IPS DF 4.7 (cell line): ENCODE data around the gene PARD3B.
A peak's percentile ranks its signal among the peaks of the same experiment; 100 is the strongest.

Source experiments
- DNase-seq: peaks from one replicate; pipeline ENCODE4 v3.0.0-alpha.2; 2013; ENCODE audit warnings: low spot score; ENCODE audit errors: extremely low read depth

PARD3B gene

DNA sequence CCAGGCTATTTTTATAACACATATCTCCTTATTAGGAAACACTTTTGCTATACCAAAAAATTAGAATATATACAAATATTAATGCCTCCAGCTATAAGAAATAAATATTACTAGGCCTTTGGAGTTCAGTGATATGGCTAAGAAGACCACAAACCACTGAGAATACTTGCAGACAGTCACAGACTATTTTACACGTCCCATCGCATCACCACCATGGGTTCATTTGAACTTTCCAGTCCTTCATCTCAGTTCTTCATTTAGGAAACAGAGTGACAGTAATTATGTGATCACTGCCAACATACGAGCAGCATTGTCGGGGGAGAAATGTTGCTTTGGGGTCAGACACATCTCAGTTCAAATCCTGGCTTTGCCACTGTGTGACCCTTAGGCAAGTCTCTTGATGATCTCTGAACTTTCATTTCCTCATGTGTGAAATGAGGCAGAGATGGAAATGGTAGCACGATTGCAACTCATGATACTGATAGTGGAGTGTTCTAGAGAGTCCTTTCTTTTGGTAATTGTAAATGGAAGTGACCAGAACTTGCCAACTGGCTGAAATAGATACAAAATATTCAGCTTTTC lies 998.1 kb downstream of the PARD3B start:
- no peak for DNase-seq

DNA sequence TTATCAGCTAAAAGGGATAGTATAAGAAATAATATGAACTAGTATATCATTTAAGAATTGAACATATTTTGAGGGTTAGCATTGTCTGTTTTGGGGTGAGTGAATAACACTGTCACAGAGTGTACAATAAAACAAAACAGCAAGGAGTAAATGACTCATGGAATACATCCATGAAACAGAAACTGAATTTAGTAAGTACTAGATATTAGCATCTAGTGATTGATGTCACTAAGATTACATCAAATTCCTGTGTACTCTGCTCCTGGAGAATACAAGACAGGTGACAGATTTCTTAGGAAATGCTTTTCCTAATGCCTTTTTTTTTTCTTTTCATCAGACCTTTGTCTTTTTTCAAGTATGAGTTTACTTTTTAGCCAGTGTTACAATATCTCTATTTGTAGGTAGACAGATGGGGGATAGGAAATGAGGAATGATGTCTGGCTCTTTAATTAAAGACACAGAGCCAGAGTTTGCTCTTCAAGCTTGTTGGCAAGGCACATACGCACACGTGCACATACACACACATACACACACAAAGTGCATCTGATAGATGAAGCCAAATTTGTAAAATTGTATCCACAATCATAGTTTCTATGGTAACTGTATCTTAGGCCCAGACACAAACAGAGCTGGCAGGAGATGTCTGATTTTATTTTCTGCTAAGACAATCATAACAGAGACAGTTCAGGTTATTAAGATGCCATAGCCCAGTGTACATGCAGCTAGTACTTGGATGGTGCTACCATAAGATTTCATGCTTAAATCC lies 998.8 kb downstream of the PARD3B start:
- DNase-seq: no peak

DNA sequence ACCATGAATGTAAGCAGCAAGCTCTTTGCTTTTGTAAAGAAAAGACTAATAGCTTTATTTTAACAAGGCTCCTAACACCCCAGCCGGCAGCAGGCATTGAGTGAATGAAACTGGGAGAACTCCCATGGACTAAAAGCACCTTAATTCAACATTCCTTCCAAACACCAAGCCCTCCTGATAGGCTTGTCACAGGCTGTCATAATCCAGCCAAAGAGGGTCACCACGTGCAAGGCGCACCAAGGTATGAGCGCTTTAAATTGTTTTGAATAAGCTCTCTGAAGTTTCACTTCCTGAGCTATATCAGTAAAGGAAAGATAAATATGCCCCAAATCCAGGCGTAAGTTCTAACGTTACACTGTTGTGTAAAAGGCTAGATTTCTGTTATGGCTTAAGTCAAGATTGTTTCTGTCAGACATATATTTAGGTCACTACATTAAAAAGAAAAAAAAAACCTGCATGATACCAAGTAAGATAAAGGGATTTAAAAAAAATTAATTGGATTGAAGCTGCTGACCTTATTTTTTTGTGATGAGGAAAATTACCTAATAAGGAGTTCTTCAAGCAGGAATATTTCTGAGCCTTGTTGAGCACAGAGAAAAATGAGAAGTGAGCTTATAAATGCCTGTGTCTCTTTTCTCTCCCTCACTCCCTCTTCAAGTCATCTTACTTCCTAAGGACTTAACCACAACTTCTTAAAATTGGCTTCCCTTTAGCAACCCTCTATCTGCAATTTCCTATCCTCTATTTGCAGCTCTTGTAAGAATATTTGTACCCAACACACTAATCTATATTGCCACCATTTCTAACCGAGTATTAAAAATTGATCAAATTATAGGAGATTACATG lies 1000.9 kb downstream of the PARD3B start:
- DNase-seq: no peak

DNA sequence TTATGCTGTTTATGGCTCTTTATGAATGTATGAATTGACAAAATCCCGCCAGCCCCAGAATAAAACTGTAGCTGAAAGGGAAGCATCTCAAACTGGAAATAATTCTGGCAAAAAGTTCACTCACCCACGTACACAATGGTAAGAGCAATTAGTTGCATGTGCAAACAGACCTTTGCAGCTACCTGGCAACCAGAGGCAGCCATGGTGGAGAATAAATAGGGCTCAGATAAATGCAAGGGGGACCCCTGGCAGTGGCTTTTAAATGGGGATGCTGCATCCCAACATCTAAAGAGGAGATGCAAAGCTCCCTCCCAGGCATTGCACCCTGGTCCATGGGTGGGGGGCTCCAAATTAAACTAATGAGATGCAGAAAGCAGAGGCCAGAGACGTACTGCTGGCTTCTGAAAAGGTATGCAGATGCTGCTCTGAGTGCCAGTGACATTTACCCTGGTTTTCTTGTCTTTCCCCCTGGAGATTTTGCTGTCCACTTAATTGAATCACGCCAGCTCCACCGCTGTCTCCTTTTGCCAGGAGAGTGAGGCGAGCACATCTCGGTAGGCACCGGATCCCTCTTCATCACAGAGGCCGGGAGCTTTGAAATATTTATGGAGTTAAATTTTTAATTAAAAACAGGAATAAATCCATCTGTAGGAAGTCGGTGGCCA lies 1010.4 kb downstream of the PARD3B start:
- no peak for DNase-seq

DNA sequence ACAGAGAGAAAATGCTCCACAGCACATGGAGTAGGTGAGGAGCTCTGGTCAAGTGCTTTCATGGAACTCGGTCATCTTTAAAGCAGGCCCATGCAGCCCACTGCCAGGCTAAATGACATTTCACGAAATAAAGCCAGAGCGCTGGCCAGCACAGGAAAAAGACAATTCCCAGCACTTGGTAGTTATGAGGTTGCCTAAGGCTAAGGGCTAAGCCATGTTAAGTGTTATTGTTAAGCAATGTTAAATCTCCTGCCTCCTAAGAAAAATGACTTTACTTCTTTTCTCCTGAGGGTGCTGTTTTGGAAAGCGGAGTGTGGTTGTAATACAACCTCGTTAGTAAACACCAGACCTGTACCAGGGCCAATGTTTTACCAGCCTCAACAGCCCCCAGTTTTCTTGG lies 1011.1 kb downstream of the PARD3B start:
- DNase-seq: no peak

DNA sequence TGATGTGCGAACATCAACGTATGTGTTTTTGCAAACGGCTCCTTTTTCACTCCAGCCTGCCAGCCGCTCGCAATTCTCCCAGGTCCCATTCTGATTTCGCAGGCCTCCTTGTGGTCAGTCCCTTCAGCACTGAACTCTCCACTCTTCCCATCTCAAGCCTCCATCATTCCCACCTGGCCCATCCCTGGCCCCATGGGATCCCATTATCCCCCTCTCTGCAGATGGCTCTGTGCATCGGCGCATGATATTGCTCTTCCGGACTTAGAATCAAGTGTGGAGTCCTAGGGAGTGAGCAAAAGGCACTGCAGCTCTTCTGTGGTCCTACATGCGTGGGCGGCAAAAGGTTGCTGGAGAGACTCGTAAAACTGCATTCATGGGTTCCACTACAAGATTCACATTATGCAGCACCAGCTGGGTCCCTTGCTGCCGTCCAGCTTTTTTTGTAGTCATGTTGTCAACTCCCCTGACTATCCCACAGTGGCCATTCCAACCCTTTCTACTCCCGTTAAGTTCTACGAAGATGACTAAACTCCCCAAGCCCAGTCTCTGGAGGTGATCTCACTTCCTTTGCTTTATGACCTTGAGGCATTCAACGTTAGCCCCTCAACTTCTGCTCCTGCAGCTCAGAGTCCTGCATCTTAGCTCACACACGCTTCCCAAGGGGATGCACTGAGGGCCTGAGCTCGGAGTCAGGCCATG lies 1011.7 kb downstream of the PARD3B start:
- DNase-seq: no peak

DNA sequence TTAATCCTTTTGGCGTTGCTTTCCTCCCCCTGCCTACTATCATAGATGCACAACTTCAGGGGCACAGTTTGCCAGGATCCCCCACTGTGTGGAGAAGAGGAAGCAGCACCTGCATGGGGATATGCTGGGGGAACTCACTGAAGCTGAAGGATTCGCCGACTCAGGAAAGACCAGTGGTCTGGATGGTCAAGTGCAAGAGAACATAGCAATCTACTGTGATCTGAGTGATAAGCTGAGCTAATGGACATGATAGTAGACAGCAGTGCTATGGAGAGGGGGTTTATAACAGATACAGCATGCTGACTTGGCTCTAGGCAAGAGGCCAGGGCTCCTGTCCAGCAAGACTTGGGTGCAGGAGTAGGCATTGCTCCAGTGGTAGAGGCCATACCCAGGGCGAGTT lies 1012.6 kb downstream of the PARD3B start:
- no peak for DNase-seq

DNA sequence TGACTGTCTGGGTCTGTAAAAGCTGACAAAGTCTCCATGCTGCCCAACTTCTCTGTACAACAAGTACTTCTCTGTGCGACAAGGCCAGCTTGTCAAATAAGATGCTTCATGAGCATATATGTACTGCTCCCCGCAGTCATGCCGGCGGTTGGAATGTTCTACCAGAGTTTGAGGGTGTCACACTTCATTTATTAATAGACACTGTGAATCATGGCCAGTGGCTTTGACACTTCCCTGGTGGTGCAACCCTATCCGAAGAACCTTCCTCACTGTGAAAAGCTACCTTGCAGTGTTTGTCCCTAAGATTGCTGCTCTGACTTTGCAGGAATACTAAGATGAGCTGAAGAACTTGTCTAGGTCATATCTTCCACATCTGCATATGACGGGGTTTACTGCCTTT lies 1016.2 kb downstream of the PARD3B start:
- DNase-seq: no peak

DNA sequence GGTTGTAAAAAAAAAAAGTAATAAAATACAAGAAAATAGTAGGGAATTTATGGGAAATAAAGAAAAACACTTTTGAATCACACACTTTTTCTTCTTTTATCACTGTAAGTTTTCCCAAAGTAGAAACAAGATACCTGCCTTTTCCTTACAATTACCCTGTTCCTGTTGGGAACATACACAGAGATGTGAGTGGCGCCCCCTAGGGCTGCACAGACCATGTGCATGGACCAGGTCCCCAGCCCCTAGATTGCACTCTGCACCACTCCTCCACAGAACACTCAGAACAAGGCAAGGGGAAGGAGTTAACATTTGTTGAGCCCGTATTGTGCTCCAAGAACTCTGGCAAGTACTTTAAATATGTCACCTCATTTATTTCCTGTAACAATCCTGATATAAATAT lies 1018.4 kb downstream of the PARD3B start:
- peak; percentile 28 for DNase-seq

DNA sequence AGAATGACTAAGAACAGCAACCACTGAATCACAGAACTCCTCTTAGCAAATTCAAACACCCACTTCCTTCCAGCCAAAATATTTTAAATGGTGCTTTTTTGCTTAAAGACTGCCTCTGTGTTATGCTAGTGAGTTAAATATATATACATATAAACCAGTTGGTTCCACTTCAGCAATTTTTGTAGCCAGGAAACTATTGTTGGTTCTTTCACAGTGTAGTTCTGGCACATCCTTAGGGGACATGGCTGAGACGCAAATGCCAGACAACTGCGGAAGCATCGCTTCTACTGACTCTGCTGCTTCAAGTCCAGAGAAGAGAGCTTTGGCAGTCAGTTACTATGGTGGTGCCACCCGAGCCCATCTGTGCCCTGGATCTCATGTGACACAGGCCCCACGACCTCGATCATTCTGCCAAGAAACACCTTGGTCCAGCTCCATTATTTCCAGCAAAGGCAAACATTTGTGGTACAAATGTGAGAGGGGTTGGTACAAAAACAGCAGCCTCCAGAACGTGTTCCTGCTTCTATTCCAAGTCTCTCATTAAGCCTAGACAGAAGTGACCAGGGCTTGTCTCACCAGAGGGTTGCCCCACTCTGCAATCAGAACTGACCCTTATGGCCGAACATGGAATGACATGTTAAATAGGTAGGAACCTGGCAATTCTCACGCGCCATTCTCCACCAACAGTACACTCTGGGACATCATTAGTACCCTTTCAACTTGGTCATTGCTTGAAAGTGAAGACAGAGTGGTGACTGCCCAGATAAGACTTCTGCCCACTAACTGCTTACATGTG lies 1019.3 kb downstream of the PARD3B start:
- no peak for DNase-seq

DNA sequence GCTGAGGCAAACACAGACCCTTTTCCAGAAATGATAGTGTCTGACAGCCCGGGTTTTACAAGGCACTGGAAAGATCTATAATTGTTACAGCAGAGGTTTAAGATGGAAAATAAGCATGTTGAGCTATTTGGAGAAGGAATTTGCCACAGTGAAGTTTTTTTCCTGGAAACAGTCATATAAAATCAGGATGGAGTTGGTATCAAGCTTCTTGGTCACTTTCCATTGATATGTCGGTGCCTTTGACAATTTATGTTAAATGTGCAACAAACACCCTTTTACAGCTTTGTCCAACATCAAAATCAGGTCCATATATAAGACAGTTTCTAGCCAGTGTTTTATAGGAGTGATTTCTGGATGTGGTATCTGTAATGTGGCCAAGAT lies 1019.9 kb downstream of the PARD3B start:
- DNase-seq: no peak

DNA sequence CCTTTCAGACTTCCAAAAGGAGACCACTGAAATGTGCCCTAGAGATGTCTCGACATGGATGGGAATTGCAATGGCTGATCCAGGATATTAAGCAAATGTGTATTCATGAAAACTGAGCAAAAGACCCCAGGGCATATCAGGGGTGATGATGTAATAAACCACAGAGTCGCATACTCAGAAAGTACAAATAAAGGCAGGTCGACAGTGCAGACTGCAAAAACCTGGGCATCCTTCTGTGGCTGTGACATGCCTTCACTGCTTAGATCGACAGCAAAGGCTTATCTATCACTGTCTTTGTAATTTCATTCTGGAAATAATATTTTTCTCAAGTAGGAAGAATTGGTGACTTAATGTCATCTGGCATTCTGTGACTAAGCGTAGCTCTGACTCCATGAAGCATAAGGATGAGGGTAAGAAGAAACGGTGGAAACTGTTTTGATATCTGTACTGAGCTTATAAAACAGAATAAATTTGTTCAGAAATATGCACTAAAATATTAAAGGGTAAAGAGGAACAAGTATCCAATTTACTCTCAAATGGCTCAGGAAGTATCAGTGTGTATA lies 1021.4 kb downstream of the PARD3B start:
- no peak for DNase-seq

DNA sequence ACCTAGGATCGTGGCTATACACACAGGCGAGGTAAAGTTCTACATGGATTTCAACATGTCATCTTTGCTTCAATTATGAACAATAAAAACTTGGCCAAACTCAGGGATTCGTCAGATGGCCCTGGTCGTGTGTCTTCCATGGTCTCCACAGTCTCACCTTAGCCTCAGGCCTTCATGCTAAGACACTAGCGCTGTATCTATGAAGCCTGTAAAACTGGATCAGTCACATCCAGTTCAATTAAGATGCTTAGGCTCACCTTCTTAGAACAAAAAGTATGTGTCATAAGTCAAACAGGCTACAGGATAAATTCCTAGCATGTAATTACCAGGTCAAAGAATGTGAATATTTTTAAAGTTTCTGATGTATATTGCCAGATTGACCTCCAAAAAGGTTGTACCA lies 1023.3 kb downstream of the PARD3B start:
- DNase-seq: no peak

DNA sequence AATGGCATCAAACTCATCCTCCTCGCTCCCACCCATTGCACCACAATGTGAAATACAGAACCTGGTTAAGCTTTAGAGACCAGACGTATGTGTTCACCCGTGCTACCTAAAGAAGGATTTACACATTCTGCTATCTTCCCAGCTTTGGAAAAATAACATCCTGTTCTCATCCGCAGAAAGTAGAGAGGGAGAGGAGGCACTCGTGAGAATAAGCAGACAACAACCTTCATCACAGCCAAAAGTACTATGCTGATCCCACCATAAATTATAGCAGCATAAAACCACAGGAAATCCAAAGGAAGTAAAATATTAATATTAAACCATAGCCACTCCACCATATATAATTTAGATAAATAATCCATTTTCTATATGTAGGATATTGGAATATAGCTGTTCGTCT lies 1025.4 kb downstream of the PARD3B start:
- DNase-seq: no peak

DNA sequence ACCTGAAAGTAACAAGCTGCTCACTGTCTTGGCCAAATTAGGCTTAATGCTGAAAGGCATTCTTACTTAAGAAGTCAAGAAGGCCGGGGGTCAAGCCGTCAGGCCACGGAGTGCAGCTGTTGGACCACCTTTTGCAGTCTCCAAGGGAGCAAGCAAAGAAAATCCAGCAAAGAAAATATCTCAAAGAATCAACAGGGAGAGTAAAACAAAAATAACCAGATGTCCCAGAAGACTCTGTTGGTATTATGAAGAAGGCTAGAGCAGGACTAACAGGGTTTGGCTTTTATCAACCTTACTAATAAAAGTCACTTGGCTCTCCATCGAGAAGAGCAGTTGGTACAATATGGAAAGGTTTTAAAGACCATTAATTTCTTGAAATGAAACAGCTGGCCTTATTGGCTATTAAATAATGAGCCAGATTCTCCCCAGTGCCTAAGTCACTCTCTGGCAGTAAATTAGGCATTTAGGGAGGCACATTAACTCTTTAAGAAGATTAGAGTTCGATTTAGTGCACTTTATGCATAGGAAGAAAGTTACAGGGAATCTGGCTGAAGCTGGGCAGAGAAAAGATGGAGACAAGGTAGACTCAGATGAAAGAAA lies 1026.2 kb downstream of the PARD3B start:
- no peak for DNase-seq

DNA sequence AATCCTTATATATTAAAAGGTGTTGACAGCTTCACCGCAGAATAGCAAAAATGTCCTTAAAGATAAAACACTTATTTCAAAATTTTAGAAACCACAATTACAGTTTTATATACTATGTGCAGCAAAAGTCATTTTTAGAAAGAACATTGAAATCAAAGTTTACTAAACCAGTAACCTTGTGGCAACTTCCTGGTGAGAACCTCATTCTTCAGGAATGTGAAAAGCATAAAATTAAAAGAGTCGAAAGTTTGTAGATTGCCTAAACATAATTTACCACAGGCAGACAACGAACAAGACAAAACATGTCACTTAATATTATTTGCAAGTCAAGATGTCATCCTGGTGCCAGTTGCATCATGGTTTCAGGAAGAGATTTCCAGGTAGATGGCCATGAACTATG lies 1028.7 kb downstream of the PARD3B start:
- no peak for DNase-seq

DNA sequence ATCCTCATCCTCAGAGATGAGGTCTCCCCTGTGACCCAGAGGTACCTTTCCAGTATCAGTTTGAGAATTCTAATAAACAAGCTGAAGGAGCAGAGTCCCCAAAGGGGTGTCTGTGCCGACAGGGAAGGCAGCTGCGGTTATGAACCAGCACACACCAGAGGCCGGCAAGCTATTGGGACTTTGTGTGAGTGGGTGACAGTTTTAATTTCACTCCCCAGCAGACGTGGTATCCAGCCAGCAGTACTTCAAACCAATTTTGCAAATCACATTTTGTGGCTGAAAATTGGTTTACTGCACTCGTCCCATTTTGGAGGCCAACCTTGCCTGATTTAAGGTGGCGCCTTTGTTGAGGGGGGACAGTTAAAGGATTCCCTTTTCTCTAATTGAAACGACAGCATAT lies 1034.1 kb downstream of the PARD3B start:
- DNase-seq: no peak

DNA sequence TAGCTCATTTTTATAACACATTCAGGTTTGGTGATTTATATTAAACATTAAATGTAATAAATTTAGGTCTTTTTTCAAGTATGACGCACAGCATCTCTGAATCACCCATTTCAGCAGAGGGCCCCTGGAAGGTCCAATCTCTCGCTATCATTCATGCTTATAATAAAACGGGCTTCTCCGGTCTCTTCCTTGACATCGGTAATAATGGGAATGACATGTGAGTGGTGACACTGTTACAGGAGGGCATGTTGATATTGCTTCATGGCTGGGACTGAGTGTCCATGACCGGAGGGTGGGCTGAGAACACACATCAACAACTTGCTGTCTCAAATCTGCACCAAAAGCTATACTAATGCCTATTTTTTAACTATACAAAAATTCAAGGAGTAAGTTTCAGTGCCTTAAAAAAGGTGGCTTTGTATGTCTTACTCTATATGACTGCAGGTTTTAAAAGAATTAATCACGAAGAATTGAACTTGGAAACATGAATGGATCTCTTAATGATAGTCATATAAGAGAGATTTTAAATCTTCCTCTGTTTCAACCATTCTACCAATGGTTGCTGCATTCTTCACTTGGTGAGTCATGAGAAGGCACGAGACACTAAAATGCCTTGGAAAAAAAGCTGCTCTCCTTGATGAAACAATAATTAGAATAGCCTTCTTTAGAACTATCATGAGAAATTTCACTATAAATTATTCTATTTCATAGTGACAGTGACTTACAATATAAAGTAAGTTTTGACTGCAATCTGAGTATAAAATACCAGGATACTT lies 1035.1 kb downstream of the PARD3B start:
- DNase-seq: no peak

DNA sequence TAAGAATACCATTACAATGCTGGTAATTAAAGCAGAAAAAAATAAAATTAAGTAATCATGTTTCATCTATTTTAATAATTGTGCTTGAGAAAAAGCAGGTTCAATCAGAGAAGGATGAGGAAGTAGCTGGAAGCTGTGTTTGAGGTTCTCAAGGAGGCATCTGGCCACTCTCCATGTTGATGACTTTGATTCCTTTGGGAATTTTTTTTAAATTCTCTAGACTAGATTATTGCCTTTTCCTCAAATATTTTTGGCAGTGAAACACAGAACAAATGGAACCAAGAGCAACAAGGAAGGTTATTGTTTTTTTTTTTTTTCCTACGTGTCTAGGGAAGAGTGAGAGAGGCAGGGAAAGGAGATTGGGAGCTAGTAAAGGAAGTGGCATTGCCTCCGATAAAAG lies 1037.1 kb downstream of the PARD3B start:
- no peak for DNase-seq
